HCT116 (cell line): ENCODE measurements around the gene NCOR1.

Experiments
- CTCF ChIP-seq, 3 experiments: fragments of 200-600 bp in 1 of 3; sonication (generic) in 1 of 3; IDR thresholded peaks in 2 of 3; conservative IDR thresholded peaks in 1 of 3; 2 replicates each; pipeline ENCODE4 v1.5.1; 2012 to 2017; ENCODE audit warnings: low read depth in 2 of 3, low read length in 2 of 3, antibody characterized with exemption in 1 of 3, borderline replicate concordance in 1 of 3, control low read depth in 1 of 3, mild to moderate bottlenecking in 1 of 3, mixed read lengths in 1 of 3, mixed run types in 1 of 3, moderate library complexity in 1 of 3; ENCODE audit not compliant: insufficient read depth in 1 of 3
- EZH2 ChIP-seq: fragments of 200-600 bp; sonication (generic); IDR thresholded peaks from 2 replicates; pipeline ENCODE4 v1.6.1; 2017; ENCODE audit warnings: antibody characterized with exemption, mixed run types
- EZH2phosphoT487 ChIP-seq: fragments of 200-600 bp; IDR thresholded peaks from 2 replicates; pipeline ENCODE4 v1.6.1; 2018; ENCODE audit warnings: antibody characterized with exemption, borderline replicate concordance
- POLR2A ChIP-seq: IDR thresholded peaks from 2 replicates; pipeline ENCODE4 v1.7.0; 2011; ENCODE audit warnings: borderline replicate concordance; ENCODE audit not compliant: insufficient read depth, insufficient read length; ENCODE audit errors: extremely low read depth
- POLR2AphosphoS5 ChIP-seq: IDR thresholded peaks from 2 replicates; pipeline ENCODE4 v1.6.1; 2011; ENCODE audit warnings: mild to moderate bottlenecking, low read depth, low read length, moderate library complexity
- ZNF274 ChIP-seq: fragments of 200-500 bp; sonication (Bioruptor generic); IDR thresholded peaks from 2 replicates; pipeline ENCODE4 v1.6.1; 2014; ENCODE audit warnings: mild to moderate bottlenecking, low read depth, low read length, inconsistent platforms
- TF ChIP-seq, protein P1 (sequence below): IDR thresholded peaks from 2 replicates; pipeline ENCODE4 v1.6.1; 2012; ENCODE audit warnings: low read depth

DNA sequence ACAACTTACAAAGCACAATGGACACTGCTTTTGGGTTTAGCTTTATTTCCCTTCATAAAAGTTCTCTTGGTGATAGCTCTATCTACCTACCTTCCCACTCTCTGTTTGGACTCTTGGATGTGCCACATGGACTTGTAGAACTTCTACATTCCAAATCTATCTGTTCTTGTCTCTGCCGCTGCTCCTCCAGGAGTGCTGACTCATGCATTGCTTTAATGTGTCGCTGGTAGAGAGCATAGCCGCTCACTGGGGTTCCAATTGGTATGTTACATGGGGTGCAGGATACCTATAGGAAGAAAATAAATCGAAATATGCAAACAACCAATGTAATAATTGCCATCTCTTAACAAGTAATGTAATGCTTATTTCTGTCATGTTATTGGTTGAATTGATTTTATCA, 123.6 kb downstream of the NCOR1 start:
- no peak for TF ChIP-seq EZH2phosphoT487
- no peak for TF ChIP-seq CTCF (IDR thresholded peaks at IDR 0.05 in 2 of 3, conservative IDR thresholded peaks at IDR 0.05 in 1 of 3; ENCODE audit: borderline replicate concordance in 1 of 3, insufficient read depth in 1 of 3, low read depth in 2 of 3, low read length in 2 of 3)
- TF ChIP-seq POLR2A = no peak
- TF ChIP-seq EZH2 = no peak
- no peak for TF ChIP-seq ZNF274
- TF ChIP-seq, protein P1, sequence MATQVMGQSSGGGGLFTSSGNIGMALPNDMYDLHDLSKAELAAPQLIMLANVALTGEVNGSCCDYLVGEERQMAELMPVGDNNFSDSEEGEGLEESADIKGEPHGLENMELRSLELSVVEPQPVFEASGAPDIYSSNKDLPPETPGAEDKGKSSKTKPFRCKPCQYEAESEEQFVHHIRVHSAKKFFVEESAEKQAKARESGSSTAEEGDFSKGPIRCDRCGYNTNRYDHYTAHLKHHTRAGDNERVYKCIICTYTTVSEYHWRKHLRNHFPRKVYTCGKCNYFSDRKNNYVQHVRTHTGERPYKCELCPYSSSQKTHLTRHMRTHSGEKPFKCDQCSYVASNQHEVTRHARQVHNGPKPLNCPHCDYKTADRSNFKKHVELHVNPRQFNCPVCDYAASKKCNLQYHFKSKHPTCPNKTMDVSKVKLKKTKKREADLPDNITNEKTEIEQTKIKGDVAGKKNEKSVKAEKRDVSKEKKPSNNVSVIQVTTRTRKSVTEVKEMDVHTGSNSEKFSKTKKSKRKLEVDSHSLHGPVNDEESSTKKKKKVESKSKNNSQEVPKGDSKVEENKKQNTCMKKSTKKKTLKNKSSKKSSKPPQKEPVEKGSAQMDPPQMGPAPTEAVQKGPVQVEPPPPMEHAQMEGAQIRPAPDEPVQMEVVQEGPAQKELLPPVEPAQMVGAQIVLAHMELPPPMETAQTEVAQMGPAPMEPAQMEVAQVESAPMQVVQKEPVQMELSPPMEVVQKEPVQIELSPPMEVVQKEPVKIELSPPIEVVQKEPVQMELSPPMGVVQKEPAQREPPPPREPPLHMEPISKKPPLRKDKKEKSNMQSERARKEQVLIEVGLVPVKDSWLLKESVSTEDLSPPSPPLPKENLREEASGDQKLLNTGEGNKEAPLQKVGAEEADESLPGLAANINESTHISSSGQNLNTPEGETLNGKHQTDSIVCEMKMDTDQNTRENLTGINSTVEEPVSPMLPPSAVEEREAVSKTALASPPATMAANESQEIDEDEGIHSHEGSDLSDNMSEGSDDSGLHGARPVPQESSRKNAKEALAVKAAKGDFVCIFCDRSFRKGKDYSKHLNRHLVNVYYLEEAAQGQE = no peak
- no peak for TF ChIP-seq POLR2AphosphoS5
